GM18508 (cell line): ENCODE measurements around the gene CREB3L1.

Source experiments
- ATAC-seq: cut with Tn5 transposase; IDR thresholded peaks from one replicate; pipeline ENCODE4 v1.9.1; 2021; ENCODE audit warnings: moderate number of reproducible peaks; ENCODE audit not compliant: insufficient read depth, unreplicated experiment

CREB3L1 gene

GRCh38 chr11:46271875-46272815, 5.3 kb upstream of the CREB3L1 start:
- ATAC-seq = no peak

- no peak for ATAC-seq
These were observed 4.5 kb upstream of the CREB3L1 start for GRCh38 chr11:46272816-46273427.

GRCh38 chr11:46273511-46274205, 3.8 kb upstream of the CREB3L1 start:
- ATAC-seq = no peak

- no peak for ATAC-seq
These were observed 1.4 kb upstream of the CREB3L1 start for GRCh38 chr11:46275964-46276641.

GRCh38 chr11:46277313-46277621, 195 bp upstream of the CREB3L1 start:
- no peak for ATAC-seq

- ATAC-seq = no peak
These were observed 1.1 kb downstream of the CREB3L1 start for GRCh38 chr11:46278387-46279125.

GRCh38 chr11:46279126-46280099, 2.0 kb downstream of the CREB3L1 start:
- no peak for ATAC-seq

GRCh38 chr11:46280706-46281105, 3.2 kb downstream of the CREB3L1 start:
- no peak for ATAC-seq

GRCh38 chr11:46281371-46281831, 3.9 kb downstream of the CREB3L1 start:
- no peak for ATAC-seq

- no peak for ATAC-seq
These were observed 7.7 kb downstream of the CREB3L1 start for GRCh38 chr11:46285173-46285572.

- no peak for ATAC-seq
These were observed 8.2 kb downstream of the CREB3L1 start for GRCh38 chr11:46285594-46286033.

GRCh38 chr11:46286789-46287188, 9.3 kb downstream of the CREB3L1 start:
- ATAC-seq = no peak

- ATAC-seq = no peak
These were observed 11.0 kb downstream of the CREB3L1 start for GRCh38 chr11:46288451-46288850.

GRCh38 chr11:46290011-46290410, 12.5 kb downstream of the CREB3L1 start:
- no peak for ATAC-seq

- no peak for ATAC-seq
These were observed 13.3 kb downstream of the CREB3L1 start for GRCh38 chr11:46290598-46291309.

- no peak for ATAC-seq
These were observed 14.1 kb downstream of the CREB3L1 start for GRCh38 chr11:46291441-46292150.

- no peak for ATAC-seq
These were observed 15.6 kb downstream of the CREB3L1 start for GRCh38 chr11:46293066-46293465.
